Measurements from ENCODE around the gene CTNND2. TPM values are rescaled to one million over a fixed set of nuclear protein-coding genes. Genes with fewer than 3 reads are reported as not detected.
"Not testable (repeated sequence)": the region's sequence is repeated elsewhere in the genome, so short reads cannot be mapped to it uniquely, and the experiment has no call there.

Gene CTNND2
- total RNA-seq, 6 donors from 2014 or later = 1.1 to 12.4 (median 3.2) TPM

GRCh38 chr5:11852717-11853087 is 51.5 kb downstream of the CTNND2 start:
- Histone ChIP-seq H3K4me1 (no peaks in the 10 kb centered on the region), H3K36me3 (no peaks in the 10 kb centered on the region), H3K9me3 (no peaks in the 10 kb centered on the region), H3K27me3 (no peaks in the 10 kb centered on the region), H3K4me3 (no peak overlapping the region), H3K27ac (no peak overlapping the region)
- no peak for TF ChIP-seq CTCF (IDR thresholded peaks at IDR 0.05)
- TF ChIP-seq EP300 (IDR thresholded peaks at IDR 0.05) = no peak
- TF ChIP-seq POLR2AphosphoS5 (IDR thresholded peaks at IDR 0.05) = no peak
- TF ChIP-seq POLR2A (IDR thresholded peaks at IDR 0.05) = no peak
- ATAC-seq (ENCODE audit: low FRiP score in 2 of 2) (no peak), DNase-seq (no peak)
- WGBS, 2 donors = 59 to 64% methylated on average over 1 of the region's 1 CpG

DNA sequence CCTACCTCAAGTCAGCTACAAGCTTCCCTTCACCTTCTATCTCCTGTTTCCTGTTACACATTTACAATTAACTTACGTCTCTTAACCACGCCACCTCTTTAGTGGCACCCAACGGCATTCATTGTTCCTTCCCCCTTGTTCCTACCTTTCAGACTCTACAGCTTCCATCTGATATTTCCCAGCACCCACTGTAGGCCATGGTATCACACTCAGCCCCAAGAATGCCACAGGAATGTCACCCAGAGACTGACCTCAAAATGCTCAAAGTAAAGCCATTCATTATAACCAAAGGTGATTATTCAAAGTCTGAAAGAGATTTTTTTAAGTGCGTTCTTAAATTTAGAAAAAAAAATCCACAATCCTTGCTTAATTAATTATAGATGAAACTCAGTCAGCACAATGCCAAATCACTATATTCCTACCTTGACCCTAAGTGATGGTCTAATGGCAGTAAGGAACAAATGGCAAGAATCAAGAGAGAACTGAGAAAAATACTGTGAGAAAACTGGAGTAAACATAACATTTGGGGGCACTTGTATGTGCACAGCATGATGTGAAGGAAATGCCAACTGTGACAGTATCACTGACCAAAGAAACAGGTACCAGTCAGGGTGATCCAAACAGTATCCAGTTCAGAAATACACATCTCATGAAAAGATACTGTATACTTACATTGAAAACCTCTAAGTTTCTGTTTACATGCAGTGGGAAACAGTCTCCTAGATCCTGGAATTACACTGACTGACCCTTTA is 52.1 kb downstream of the CTNND2 start:
- WGBS, 2 donors = 41 to 60% methylated on average over 4 of the region's 4 CpGs
- Histone ChIP-seq H3K9me3 (no peaks in the 10 kb centered on the region), H3K27me3 (no peaks in the 10 kb centered on the region), H3K27ac (no peak overlapping the region), H3K4me1 (no peaks in the 10 kb centered on the region), H3K4me3 (no peak overlapping the region), H3K36me3 (no peaks in the 10 kb centered on the region)
- ATAC-seq (ENCODE audit: low FRiP score in 2 of 2) (no peak), DNase-seq (no peak)
- TF ChIP-seq POLR2A (IDR thresholded peaks at IDR 0.05) (no peak), EP300 (IDR thresholded peaks at IDR 0.05) (no peak), POLR2AphosphoS5 (IDR thresholded peaks at IDR 0.05) (no peak), CTCF (IDR thresholded peaks at IDR 0.05) (no peak)

- no peak for DNase-seq
- 55 to 79% methylated on average over 2 of the region's 2 CpGs for WGBS, 2 donors
- Histone ChIP-seq H3K27me3 (no peaks in the 10 kb centered on the region), H3K27ac (no peak overlapping the region), H3K4me1 (no peaks in the 10 kb centered on the region), H3K9me3 (no peaks in the 10 kb centered on the region), H3K4me3 (no peak overlapping the region), H3K36me3 (no peaks in the 10 kb centered on the region)
- ATAC-seq (ENCODE audit: low FRiP score in 2 of 2) = no peak
- TF ChIP-seq POLR2A (IDR thresholded peaks at IDR 0.05) = no peak
- TF ChIP-seq POLR2AphosphoS5 (IDR thresholded peaks at IDR 0.05) = no peak
- no peak for TF ChIP-seq EP300 (IDR thresholded peaks at IDR 0.05)
- no peak for TF ChIP-seq CTCF (IDR thresholded peaks at IDR 0.05)
Observed at GRCh38 chr5:11851416-11851815, 52.8 kb downstream of the CTNND2 start.

DNA sequence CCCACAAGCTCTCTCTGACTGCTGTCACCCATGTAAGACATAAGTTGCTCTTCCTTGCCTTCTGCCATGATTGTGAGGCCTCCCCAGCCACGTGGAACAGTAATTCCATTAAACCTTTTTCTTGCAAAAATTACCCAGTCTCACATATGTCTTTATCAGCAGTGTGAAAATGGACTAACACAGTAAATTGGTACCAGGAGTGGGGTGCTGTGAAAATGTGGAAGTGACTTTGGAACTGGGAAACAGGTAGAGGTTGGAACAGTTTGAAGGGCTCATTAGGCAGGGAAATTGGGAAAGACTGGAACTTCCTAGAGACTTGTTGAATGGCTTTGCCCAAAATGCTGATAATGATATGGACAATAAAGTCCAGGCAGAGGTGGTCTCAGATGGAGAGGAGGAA is 75.7 kb downstream of the CTNND2 start:
- WGBS, 2 donors = 52 to 57% methylated on average over 1 of the region's 1 CpG
- not testable (repeated sequence) for H3K4me3 ChIP-seq; H3K4me1 ChIP-seq; ATAC-seq (ENCODE audit: low FRiP score in 2 of 2); DNase-seq; H3K36me3 ChIP-seq; H3K27me3 ChIP-seq; H3K27ac ChIP-seq
- H3K9me3 ChIP-seq = peaks cover 0 to 21% (median 13%) of the 10 kb centered on the region in 4 donors

GRCh38 chr5:11822598-11822997 is 81.6 kb downstream of the CTNND2 start:
- no peak for ATAC-seq (ENCODE audit: low FRiP score in 2 of 2)
- H3K27ac ChIP-seq = no peak overlapping the region
- H3K4me3 ChIP-seq = no peak overlapping the region
- WGBS, 2 donors = 87 to 90% methylated on average over 1 of the region's 1 CpG
- no peaks in the 10 kb centered on the region for H3K27me3 ChIP-seq
- no peak for DNase-seq
- H3K36me3 ChIP-seq = no peaks in the 10 kb centered on the region
- TF ChIP-seq EP300 (IDR thresholded peaks at IDR 0.05) (no peak), POLR2A (IDR thresholded peaks at IDR 0.05) (no peak), CTCF (IDR thresholded peaks at IDR 0.05) (no peak), POLR2AphosphoS5 (IDR thresholded peaks at IDR 0.05) (no peak)
- H3K9me3 ChIP-seq = no peaks in the 10 kb centered on the region
- no peaks in the 10 kb centered on the region for H3K4me1 ChIP-seq
